Psoas muscle (tissue), 8 donors: ENCODE results near the gene CFAP141. TPM values are rescaled to one million over a fixed set of nuclear protein-coding genes. Genes with fewer than 3 reads are reported as not detected.

Source experiments
- ATAC-seq, 4 donors: fragments of 200-7000 bp; cut with Tn5 transposase; one replicate each; pipeline ENCODE4 v1.9.1; 2020; ENCODE audit warnings: moderate library complexity in 3 of 4, mild to moderate bottlenecking in 2 of 4
- DNase-seq, 2 donors: peaks; one replicate each; pipeline ENCODE4 v3.0.0-alpha.2; 2020
- H3K27ac ChIP-seq: fragments of 200-600 bp; one replicate; pipeline ENCODE4 v1.8.0; 2022
- H3K27me3 ChIP-seq, 3 donors: fragments of 200-600 bp in 1 of 3; one replicate each; pipeline versions ENCODE4 v1.6.1 to v1.8.0; 2013 to 2022; ENCODE audit warnings: low read length in 2 of 3, mild to moderate bottlenecking in 2 of 3, moderate library complexity in 1 of 3; ENCODE audit not compliant: insufficient read depth in 3 of 3
- H3K36me3 ChIP-seq, 2 donors: fragments of 200-600 bp in 1 of 2; one replicate each; pipeline versions ENCODE4 v1.6.1 to v1.8.0; 2013 to 2022; ENCODE audit warnings: low read depth in 1 of 2, mild to moderate bottlenecking in 1 of 2, moderate library complexity in 1 of 2; ENCODE audit not compliant: insufficient read depth in 1 of 2
- H3K4me1 ChIP-seq: fragments of 200-600 bp; one replicate; pipeline ENCODE4 v1.8.0; 2022
- H3K4me3 ChIP-seq: fragments of 200-600 bp; one replicate; pipeline ENCODE4 v1.8.0; 2022; ENCODE audit warnings: mild to moderate bottlenecking
- H3K9me3 ChIP-seq: fragments of 200-600 bp; one replicate; pipeline ENCODE4 v1.8.0; 2022
- CTCF ChIP-seq: fragments of 200-600 bp; IDR thresholded peaks from one replicate; pipeline ENCODE4 v1.8.0; 2022; ENCODE audit warnings: antibody characterized with exemption
- WGBS, 3 donors: extraction: QIAGEN DNeasy Blood & Tissue Kit; methylation state at CpG; one replicate each; pipeline versions ENCODE4 v1.1.6 to v1.1.7; 2013; 5-methylcytosine and 5-hydroxymethylcytosine counted together
- intact Hi-C, 2 donors: fragments of 100-400 bp; cut with DNase I; formaldehyde crosslinking; loops; one replicate each; pipeline versions ENCODE4 v1.11.0 to v1.14.2; 2022
- polyA plus RNA-seq, 3 donors: library from polyadenylated mRNA; stranded (reverse); fragments of 200-250 nt; gene quantifications; one replicate each; pipeline ENCODE4 v1.2.3, GENCODE V29; 2013
- total RNA-seq, 4 donors: library from RNA; stranded (reverse); fragmentation: NEBNext Ultra II Directional in 2 of 4; extraction: Animal tissue kit (Norgen Biotek cat#: 25700) in 2 of 4; gene quantifications; one replicate each; pipeline versions ENCODE4 v1.2.1 to v1.2.4, GENCODE V29; 2021 to 2023
- donor health status: healthy with polysubstance abuse.
- donor health status: DM: no; HTN: no; CAD: no; lungs with moderate emphysema.
- donor health status: Bipolar disorder and iron deficiency.
- donor health status: healthy.
- donor health status: DM: yes; HTN: yes; CAD: no.
- donor health status: DM: no; HTN: no; CAD: no.
- donor health status: DM: no; HTN: no; CAD: no.
- donor health status: DM: yes; HTN: yes; CAD: no.

CFAP141 gene
- total and polyA plus RNA-seq, 7 donors = not detected

GRCh38 chr1:154166207-154166606 lies 39.9 kb downstream of the CFAP141 start:
- no peak overlapping the region for H3K4me3 ChIP-seq
- H3K9me3 ChIP-seq = no peaks in the 10 kb centered on the region
- peaks cover 21 to 90% of the 10 kb centered on the region in 2 donors for H3K36me3 ChIP-seq
- peak overlapping the region; percentile 31 for H3K27ac ChIP-seq
- H3K4me1 ChIP-seq = peaks cover 4% of the 10 kb centered on the region
- intact Hi-C loops = no loop called here
- WGBS, 3 donors = 24 to 50% (median 50%) methylated on average over 1 of the region's 1 CpG
- peak; percentile 20 to 66 (median 32) for ATAC-seq
- no peaks in the 10 kb centered on the region for H3K27me3 ChIP-seq
- no peak for DNase-seq
- TF ChIP-seq CTCF = no peak

GRCh38 chr1:154159554-154159953 lies 46.6 kb downstream of the CFAP141 start:
- TF ChIP-seq CTCF = no peak

GRCh38 chr1:154158307-154159125 lies 47.6 kb downstream of the CFAP141 start:
- Histone ChIP-seq H3K9me3 (peaks cover 3% of the 10 kb centered on the region), H3K27ac (no peak overlapping the region), H3K36me3 (peaks cover 5 to 65% of the 10 kb centered on the region in 2 donors), H3K27me3 (no peaks in the 10 kb centered on the region), H3K4me3 (no peak overlapping the region), H3K4me1 (peaks cover 8% of the 10 kb centered on the region)
- intact Hi-C loops = no loop called here
- ATAC-seq = peak in 1 of 4 donors; percentile 1
- 81 to 89% (median 84%) methylated on average over 8 of the region's 8 CpGs for WGBS, 3 donors
- no peak for DNase-seq
- no peak for TF ChIP-seq CTCF

More at GRCh38 chr1:154159554-154159953, 46.6 kb downstream of the CFAP141 start:
- peaks cover 5 to 75% of the 10 kb centered on the region in 2 donors for H3K36me3 ChIP-seq
- H3K27me3 ChIP-seq = no peaks in the 10 kb centered on the region
- H3K27ac ChIP-seq = no peak overlapping the region
- ATAC-seq (peak; percentile 9 to 18 (median 9)), DNase-seq (no peak)
- peaks cover 3% of the 10 kb centered on the region for H3K9me3 ChIP-seq
- peaks cover 8% of the 10 kb centered on the region for H3K4me1 ChIP-seq
- H3K4me3 ChIP-seq = no peak overlapping the region
- intact Hi-C loops = no loop called here

- Histone ChIP-seq H3K36me3 (peaks cover 5 to 57% of the 10 kb centered on the region in 2 donors), H3K27me3 (no peaks in the 10 kb centered on the region), H3K4me1 (peaks cover 8% of the 10 kb centered on the region), H3K27ac (peak overlapping the region; percentile 44), H3K9me3 (peaks cover 3% of the 10 kb centered on the region), H3K4me3 (no peak overlapping the region)
- ATAC-seq (no peak), DNase-seq (no peak)
- WGBS, 3 donors = 78 to 85% (median 83%) methylated on average over 7 of the region's 7 CpGs
- TF ChIP-seq CTCF = no peak
- intact Hi-C loops = no loop called here
Observed at GRCh38 chr1:154157520-154158306, 48.4 kb downstream of the CFAP141 start.
